CD4-positive, alpha-beta T cell treated with Interferon alpha-2 for 1 hour (primary cell): ENCODE measurements around the gene HOXA7.

Experiments
- DNase-seq, 2 donors: peaks; one replicate each; pipeline ENCODE4 v3.0.0-alpha.2; 2020 to 2022

HOXA7 gene

GRCh38 chr7:27169658-27170425, 13.4 kb upstream of the HOXA7 start:
- DNase-seq = no peak

- DNase-seq = no peak
These were observed 11.9 kb upstream of the HOXA7 start for GRCh38 chr7:27168265-27168947.

GRCh38 chr7:27167916-27168264, 11.4 kb upstream of the HOXA7 start:
- DNase-seq = no peak

GRCh38 chr7:27166531-27167505, 10.3 kb upstream of the HOXA7 start:
- no peak for DNase-seq

- no peak for DNase-seq
These were observed 9.6 kb upstream of the HOXA7 start for GRCh38 chr7:27165996-27166530.

GRCh38 chr7:27165089-27165995, 8.9 kb upstream of the HOXA7 start, which contains the start of gene HOXA9:
HOXA9 (minus strand) TSS chr7:27165537; CDS start chr7:27165457, 80 bp downstream.
- DNase-seq = peak in 1 of 2 donors; percentile 55

GRCh38 chr7:27164367-27165088, 8.1 kb upstream of the HOXA7 start:
- no peak for DNase-seq

GRCh38 chr7:27164045-27164366, 7.5 kb upstream of the HOXA7 start:
- no peak for DNase-seq

GRCh38 chr7:27163288-27164044, 7.0 kb upstream of the HOXA7 start:
- DNase-seq = no peak

GRCh38 chr7:27162561-27163287, 6.2 kb upstream of the HOXA7 start:
- no peak for DNase-seq

GRCh38 chr7:27161721-27162560, 5.5 kb upstream of the HOXA7 start:
- DNase-seq = no peak

- peak in 1 of 2 donors; percentile 43 for DNase-seq
These were observed 4.8 kb upstream of the HOXA7 start for GRCh38 chr7:27161214-27161720.

GRCh38 chr7:27160546-27161213, 4.2 kb upstream of the HOXA7 start:
- peak; percentile 82 to 86 for DNase-seq

- DNase-seq = no peak
These were observed 3.7 kb upstream of the HOXA7 start for GRCh38 chr7:27160145-27160545.

GRCh38 chr7:27159266-27160144, 3.0 kb upstream of the HOXA7 start:
- no peak for DNase-seq

GRCh38 chr7:27158436-27159265, 2.2 kb upstream of the HOXA7 start:
- DNase-seq = no peak
